Activated gamma-delta T cell treated with anti-CD3 and anti-CD28 coated beads, Interleukin-2, amount 50 U/mL, for 16 hours (primary cell): ENCODE data around the gene PIGZ.
"Not testable (repeated sequence)": the region's sequence is repeated elsewhere in the genome, so short reads cannot be mapped to it uniquely, and the experiment has no call there.

Experiments
- DNase-seq: peaks from one replicate; pipeline ENCODE4 v3.0.0-alpha.2; 2020; ENCODE audit warnings: low read depth

PIGZ gene

DNA sequence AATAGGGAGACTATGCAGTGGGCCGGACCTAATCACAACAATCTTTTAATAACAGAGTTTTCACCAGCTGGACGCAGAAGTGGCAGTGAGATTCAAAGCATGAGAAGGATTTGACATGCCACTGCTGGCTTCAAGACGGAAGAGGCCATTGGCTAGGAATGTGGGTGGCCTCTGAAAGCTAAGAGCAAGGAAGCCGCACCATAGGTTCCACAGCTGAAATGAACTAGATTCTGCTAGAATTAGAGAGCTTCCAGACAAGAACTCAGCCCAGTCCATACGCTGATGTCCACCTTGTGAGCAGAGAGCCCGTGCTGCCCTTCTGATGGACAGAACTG lies 19.4 kb downstream of the PIGZ start:
- DNase-seq: no peak

DNA sequence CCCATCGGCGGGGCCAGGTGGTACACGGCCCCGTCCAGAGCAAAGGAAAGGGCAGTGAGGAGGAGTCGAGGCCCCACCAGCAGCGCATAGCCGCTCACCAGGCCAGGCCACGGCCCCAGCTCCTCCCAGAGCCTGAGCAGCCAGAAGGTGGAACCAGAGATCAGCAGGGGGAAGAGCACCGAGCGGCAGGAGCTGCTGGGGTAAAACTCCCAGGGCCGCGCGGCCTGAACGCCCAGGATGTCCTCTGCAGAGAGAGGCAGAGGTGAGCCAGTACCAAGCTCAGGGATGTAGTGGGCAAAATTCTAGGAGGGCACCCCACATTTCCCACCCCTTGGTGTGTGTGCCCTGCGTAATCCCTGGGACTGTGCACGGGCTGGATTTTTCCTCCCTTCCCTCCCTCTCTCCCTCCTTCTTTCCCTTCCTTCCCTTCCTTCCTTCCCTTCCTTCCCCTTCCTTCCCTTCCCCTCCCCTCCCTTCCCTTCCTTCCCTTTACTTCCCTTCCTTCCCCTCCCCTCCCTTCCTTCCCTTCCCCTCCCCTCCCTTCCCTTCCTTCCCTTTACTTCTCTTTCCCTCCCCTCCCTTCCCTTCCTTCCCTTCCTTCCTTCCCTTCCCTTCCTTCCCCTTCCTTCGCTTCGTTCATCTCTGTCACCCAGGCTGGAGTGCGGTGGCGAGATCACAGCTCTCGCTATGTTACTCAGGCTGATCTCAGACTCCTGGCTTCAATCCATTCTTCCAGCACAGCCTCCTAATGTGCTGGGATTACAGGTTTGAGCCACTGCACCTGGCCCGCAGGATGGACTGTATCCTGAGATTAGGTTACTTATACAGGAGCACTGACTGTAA lies 20.0 kb downstream of the PIGZ start:
- DNase-seq: no peak

DNA sequence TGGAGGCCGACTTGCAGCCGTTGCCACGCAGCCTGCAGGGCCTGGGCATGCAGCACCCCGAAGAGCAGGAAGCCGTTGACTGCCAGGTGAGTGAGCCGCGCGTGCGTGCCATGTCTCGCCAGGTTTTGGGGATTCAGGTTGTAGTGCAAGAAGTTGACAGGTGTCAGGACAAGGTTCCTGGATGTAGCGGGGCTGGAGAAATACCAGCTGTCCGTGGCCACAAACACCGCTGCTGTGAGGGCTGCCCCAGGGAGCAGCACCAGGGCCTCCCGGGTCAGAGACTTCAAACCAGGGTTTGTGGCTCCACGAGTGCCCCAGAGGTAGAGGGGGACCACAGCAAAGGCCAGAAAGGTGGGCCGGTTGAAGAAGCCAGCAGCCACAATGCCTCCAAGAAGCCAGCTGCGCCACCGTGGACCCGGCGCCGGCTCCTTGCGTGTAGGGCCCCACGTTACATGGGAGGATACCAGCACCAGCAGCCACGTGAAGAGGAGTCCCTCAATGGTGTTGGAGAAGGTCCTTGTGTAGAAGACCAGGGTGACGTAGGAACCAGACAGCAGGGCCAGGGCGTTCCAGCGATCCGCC lies 20.7 kb downstream of the PIGZ start:
- DNase-seq: no peak

DNA sequence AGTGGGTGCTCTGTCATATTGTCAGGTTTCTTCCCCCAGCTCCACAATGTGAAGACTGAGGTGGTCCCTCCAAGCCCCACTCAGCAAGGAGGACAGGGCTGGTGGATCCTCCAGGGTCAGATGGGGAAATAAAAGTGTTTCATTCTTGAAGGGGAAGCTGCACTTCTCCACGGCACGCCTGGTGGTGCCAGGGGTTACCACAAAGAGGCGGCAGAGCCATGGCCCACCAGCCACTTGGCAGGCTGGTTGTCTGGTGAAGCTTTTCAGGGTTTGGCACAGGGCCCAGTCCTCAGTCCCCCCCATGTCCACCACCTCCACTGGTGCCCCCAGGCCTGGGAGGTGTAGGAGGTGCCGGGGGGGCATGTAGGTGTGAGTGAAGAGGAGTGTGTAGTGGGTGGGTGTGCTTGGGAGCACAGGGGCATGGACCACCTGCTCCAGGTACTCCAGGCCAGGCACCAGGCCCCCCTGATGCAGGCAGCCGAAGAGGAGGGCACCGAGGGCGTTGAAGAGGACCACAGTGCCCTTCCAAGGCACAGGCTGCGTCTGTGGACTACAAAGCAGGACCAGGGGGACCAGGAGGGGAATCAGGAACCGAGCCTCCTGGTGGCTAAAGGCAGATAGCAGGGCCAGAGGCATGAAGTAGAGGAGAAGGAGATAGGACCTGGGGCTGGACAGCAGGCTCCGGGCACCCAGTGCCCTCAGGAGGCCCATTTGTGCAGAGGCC lies 21.3 kb downstream of the PIGZ start:
- DNase-seq: no peak

DNA sequence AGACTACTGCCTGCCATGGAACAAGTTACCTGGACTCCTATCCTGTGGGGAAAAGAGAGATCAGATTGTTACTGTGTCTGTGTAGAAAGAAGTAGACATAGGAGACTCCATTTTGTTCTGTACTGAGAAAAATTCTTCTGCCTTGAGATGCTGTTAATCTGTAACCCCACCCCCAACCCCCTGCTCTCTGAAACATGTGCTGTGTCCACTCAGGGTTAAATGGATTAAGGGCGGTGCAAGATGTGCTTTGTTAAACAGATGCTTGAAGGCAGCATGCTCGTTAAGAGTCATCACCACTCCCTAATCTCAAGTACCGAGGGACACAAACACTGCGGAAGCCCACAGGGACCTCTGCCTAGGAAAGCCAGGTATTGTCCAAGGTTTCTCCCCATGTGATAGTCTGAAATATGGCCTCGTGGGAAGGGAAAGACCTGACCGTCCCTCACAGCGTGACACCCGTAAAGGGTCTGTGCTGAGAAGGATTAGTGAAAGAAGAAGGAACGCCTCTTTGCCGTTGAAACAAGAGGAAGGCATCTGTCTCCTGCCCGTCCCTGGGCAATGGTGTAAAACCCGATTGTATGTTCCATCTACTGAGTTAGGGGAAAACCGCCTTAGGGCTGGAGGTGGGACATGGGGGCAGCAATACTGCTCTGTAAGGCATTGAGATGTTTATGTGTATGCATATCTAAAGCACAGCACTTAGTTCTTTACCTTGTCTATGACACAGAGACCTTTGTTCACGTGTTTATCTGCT lies 24.4 kb downstream of the PIGZ start:
- not testable (repeated sequence) for DNase-seq

DNA sequence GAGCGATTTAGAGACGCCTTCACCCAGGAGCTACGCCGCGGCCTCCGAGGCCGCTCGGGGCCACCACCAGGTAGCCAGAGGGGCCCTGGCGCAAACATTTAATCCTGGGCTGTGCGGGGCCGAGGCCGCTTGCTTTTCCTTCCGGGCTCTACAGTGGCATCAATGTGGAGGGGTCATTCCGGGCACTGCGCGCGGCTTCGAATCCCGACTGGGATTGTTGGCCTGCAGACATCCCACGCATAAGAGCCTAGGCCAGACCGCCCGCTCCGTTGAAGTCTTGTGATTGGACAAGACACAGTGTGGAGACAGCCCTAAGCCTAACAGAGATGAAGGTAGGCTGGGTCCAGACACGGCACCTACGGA lies 25.7 kb downstream of the PIGZ start:
- DNase-seq: no peak

DNA sequence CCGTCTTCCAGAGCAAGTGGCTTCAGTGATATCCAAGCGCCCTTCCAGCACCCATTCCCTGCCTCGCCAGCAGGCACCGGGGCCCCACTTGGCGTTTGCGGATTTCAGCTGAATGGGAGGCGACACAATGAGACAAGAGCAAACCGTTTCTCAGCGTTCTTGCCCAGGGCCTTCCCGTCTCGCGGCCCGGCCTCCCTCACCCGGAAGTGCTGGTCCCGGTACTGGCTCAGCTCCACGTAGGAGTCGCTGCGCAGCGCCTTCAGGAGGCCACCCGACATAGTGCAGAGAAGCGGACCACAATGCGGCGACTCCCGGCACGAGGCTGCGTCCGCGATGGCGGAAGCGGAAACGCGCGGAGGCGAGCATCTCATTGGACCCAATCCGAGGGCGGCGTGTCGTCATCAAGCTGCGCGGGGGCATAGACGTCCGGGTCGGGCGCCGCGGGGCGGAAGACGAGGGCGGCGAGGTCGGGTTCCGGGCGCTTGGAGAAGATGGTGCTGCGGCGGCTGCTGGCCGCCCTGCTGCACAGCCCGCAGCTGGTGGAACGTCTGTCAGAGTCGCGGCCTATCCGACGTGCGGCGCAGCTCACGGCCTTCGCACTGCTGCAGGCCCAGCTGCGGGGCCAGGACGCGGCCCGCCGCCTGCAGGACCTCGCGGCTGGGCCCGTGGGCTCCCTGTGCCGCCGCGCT lies 26.3 kb downstream of the PIGZ start, which contains the start of gene NCBP2:
TSS of gene NCBP2 (minus strand) at position 303 of the 689 bp plus-strand sequence. CDS start at position 278, 25 bp downstream.
- DNase-seq: peak; percentile 99

DNA sequence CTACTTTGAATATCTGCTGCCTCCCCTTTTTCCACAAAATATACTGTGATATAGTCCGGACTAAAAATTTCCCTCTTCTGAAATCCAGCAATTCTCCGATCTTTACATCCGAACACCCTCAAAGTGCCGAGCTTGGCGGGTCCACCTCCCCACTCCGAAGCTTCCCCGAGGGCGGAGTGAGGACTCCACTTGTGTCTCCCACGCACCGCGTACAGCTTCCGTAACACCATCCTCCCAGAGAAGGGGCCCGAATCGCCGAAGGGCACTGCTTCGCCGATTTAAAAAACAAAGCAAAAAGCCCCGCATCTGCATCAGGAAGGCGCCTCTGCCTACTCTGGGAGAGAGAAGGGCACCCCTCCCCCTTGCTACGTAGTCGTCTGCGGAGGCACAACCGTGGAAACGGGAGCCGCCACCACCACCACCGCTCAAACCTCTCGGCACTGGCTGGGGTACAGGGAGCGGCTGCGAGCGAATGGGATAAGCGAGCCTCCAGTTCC lies 26.9 kb downstream of the PIGZ start:
- peak; percentile 39 for DNase-seq

DNA sequence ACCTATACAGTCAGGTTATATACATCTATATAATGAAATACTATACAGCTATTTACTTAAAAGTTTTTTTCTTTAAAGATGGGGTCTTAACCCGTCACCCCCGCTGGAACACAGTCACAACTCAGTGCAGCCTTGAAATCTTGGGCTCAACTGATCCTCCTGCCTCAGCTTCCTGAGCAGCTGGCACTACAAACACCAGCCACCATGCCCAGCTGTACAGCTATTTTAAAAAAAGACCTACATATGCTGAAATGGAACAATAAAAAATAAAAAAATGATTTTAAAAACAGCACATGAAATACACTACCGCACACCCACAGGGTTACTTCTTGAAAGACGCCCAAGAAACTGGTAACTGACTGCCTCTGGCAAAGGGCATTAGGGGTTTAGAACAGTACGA lies 30.1 kb downstream of the PIGZ start:
- no peak for DNase-seq

DNA sequence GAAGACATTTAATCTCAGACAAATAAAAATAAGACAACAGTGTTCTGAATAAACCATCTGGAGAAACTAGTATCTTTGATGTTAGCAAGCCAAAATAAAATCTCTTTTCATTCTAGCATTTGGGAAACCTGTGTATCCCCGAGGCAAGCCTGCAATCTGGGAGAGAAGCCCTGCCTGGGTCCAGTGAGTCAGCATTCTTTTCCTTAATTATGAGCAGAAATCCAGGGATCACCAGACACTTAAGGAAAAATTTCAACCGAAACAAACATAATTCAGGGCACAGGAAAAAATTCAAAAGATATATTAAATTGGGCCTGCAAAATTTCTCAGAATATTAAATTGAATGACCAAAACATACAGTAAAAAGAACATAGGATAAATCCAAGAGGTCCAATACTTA lies 30.5 kb downstream of the PIGZ start:
- DNase-seq: no peak

DNA sequence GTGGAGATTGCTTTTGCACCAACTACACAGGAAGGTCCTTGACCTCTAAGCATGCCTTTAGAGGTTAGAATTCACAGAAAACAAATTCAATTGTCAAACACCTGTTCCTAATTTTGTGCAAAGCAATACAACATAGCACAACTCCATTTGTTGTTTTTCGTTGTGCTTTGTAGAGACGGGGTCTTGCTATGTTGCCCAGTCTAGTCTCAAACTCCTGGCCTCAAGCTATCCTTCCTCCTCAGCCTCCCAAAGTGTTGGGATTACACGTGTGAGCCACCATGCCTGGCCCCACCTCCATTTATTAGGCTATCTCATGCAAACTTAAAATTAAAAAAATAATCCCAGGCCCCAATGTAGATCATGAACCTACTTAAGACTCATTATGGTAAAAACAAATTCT lies 32.3 kb downstream of the PIGZ start:
- DNase-seq: no peak

DNA sequence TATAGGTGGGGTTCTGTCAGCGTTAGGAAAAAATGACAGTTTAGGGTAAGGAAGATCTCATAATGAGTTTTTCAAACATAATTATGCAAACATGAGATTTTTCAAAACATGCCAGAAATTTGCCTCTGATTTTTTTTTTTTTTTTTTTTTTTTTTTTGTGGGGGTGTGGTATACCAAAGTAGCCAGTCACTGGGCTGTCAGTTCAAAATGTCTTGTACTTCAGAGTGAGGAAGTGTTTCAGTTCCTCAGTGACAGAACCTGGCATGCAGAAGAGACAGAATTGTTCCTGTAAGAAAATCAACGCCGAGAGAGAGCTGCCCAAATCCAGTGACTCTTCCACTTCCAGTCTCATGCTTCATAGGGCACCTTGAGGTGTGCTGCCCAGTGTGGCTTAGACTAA lies 36.0 kb downstream of the PIGZ start:
- DNase-seq: no peak

DNA sequence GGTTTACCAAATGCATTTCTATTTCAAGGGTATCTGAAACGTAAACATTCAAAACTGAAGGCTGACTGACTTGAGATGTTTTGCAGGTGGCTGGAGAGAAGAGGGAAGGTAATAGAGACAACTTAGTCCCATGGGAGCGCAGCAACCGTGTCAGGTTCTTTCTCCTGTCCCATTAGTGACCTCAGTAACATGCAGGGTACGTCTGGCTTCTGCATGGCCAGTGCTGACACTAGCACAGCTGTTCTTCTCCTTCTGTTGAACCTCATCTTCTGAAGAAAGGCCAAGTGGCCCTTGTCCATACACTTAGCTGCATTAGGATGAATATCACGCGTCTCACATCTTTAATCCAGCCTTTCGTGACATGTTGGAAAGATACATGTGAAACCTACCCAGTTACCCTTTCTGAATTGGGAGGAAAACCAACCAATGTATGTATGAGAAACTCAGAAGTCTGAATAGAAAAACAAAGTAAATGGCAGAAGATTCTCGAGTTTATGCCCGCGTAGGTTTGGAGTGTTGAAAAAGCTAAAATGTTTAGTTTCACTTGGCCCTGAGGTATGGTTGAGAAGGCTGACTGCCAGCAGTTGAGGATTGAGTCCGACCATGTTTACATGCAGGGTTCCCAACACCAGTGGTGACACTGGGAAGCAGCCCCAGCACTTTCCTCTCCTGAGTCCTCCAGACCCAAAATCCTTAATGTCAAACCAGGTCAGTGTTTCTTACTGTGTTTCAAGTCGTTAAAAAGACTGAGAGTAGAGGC lies 36.6 kb downstream of the PIGZ start:
- no peak for DNase-seq

DNA sequence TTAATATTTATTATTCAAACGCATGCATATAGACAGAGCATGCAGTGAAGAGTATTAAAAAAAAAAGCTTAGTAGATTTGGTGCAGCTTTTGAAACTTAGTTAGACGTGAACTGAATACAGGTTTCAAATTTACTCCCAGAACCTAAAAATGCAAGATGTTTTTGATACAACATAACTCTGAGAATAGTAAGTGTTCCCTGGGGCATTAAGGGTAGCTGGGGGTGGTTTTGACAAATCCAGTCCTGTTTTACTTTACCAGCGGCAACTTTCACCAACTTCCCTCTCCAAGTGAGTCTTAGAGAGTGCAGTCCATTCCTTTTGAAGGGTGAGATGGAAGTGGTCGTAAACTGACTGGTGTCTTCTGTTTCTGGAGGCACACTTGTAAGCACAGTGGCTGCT lies 37.5 kb downstream of the PIGZ start:
- DNase-seq: no peak

DNA sequence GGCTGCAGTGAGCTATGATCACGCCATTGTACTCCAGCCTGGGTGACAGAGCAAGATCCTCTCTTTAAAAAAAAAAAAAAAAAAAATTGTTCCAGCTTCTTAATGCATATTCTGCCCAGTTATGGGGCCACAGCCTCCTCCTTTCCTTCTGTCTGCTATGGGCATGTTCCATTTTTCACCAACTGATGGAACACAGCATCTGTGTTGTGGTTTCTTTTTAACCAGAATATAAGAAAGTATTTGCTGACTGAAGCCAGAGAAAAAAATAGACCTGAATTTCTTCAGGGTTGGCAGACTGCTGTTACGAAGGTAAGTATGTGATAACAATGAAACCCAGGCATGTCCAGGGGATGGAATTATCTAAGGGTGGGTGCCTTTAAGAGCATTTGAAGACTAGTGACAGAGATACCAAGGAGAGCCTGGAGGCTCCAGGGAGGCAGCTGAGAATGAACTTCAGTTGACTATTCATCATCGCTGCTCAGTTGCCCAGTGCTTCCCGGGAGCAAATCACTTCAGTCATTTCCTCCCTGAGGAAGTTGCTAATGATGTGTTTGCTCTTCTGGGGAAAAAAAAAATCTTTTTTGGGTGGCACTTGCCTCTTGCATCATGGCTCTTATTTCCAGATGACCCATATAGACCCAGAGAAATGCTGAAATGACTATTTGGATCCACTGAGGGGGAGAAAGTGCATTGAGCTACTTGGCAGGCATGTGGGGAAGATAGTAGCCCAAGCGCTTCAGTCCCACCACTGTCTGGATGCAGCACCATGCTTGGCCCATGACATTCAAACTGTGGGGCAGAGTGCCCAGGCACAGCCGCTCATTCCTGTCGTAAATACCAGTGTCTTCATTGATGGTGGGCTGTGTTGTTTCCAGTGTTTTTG lies 40.8 kb downstream of the PIGZ start:
- no peak for DNase-seq

DNA sequence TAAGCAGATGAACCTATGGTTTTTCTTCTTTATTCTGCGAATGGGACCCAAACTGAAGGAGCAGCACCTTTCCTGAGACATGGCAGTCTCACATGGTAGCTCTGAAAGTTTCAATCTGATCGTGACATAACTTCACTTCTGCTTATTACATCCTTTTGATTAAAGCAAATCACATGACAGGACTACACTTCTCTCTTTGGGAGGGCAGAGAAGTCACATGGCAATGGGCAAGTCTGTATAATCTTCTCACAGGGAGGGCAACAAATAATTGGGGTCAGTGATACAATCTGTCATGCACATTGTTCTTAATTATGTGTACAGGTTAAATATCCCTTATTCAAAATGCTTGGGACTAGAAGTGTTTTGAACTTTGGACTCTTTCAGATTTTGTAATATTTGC lies 47.9 kb downstream of the PIGZ start:
- no peak for DNase-seq

DNA sequence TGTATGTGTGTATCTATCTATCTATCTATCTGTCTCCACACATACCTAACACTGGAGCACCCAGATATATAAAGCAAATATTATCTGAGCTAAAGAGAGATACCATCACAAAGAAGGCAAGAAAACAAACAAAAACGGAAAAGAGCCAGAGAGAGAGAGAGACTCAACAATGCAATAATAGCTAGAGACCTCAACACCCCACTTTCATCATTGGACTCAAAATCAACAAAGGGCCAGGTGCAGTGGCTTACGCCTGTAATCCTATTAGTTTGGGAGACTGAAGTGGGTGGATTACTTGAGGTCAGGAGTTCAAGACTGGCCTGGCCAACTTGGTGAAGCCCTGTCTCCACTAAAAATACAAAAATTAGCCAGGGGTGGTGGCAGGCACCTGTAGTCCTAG lies 49.7 kb downstream of the PIGZ start:
- DNase-seq: no peak

DNA sequence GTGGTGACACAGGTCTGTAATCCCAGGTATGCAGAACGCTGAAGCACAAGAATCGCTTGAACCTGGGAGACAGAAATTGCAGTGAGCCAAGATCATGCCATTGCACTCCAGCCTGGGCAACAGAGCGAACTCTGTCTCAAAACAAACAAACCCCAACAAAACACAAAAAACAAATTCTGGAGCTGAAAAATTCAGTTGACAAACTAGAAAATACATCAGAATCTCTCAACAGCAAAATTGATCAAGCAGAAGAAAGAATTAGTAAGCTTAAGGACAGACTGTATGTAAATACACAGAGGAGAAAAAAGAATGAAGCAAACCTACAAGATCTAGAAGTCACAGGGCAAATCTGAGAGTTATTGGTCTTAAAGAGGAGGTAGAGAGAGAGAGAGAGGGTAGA lies 51.6 kb downstream of the PIGZ start:
- no peak for DNase-seq

DNA sequence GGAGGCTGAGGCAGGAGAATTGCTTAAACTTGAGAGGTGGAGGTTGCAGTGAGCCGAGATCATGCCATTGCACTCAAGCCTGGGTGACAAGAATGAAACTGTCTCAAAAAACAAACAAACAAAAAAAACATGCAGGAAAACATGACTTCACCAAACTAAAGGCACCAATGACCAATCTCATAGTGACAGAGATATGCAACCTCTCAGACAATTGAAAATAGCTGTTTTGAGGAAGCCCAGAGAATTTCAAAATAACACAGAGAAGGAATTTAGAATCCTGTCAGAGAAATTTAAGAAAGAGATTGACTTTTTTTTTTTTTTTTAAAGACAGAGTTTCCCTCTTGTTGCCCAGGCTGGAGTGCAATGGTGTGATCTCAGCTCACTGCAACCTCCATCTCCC lies 52.4 kb downstream of the PIGZ start:
- no peak for DNase-seq

DNA sequence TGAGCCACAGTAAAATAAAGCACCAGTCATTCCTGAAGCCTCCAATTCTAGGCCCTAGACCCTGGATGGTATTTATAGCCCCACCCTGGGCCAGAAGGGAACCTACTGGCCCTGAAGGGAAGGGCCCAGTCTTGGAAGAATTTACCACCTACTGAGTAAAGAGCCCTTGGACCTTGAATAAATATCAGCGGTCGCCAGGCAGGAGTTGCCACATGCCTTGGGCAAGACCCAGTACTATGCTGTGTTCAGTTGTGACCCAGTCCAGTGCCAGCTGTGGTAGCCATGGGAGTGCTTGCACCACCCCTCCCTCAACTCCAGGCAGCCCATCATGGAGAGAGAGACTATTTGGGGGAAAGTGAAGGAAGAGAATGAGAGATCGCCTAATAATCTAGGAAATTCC lies 53.3 kb downstream of the PIGZ start:
- no peak for DNase-seq
